H1 (cell line): ENCODE results near the gene REL.

ENCODE experiments used
- ATF3 ChIP-seq: IDR thresholded peaks from 2 replicates; pipeline ENCODE4 v1.6.1; 2011; ENCODE audit warnings: low read depth, mild to moderate bottlenecking, low read length; ENCODE audit not compliant: insufficient read depth
- CTBP2 ChIP-seq: IDR thresholded peaks from 2 replicates; pipeline ENCODE4 v1.7.0; 2011; ENCODE audit warnings: borderline replicate concordance, mild to moderate bottlenecking, moderate library complexity, mixed read lengths, low read length; ENCODE audit not compliant: insufficient read depth, insufficient read length
- CTCF ChIP-seq, 3 experiments: IDR thresholded peaks; 1 replicate in 2 of 3; 2 replicates in 1 of 3; pipeline versions ENCODE4 v1.5.1 to v1.6.1; 2011; ENCODE audit warnings: low read length in 3 of 3, mild to moderate bottlenecking in 3 of 3, inconsistent platforms in 2 of 3, low read depth in 1 of 3, moderate library complexity in 1 of 3; ENCODE audit not compliant: insufficient read depth in 1 of 3; ENCODE audit errors: control extremely low read depth in 1 of 3
- POLR2A ChIP-seq, 2 experiments: IDR thresholded peaks; 1 replicate in 1 of 2; 2 replicates in 1 of 2; pipeline ENCODE4 v1.6.1; 2011; ENCODE audit warnings: low read depth in 2 of 2, low read length in 2 of 2, mild to moderate bottlenecking in 2 of 2; ENCODE audit errors: control extremely low read depth in 1 of 2
- SUZ12 ChIP-seq: fragments of 200-600 bp; sonication (generic); IDR thresholded peaks from 2 replicates; pipeline ENCODE4 v1.6.1; 2012; ENCODE audit warnings: mild to moderate bottlenecking, inconsistent platforms, low read length, moderate library complexity, mixed read lengths

GRCh38 chr2:60868589-60869273 is 12.6 kb upstream of the REL start:
- no peak for TF ChIP-seq ATF3
- no peak for TF ChIP-seq CTCF (IDR thresholded peaks at IDR 0.05; ENCODE audit: control extremely low read depth in 1 of 3, insufficient read depth in 1 of 3, low read depth in 1 of 3, low read length in 3 of 3)
- TF ChIP-seq SUZ12, result no peak
- no peak for TF ChIP-seq POLR2A (IDR thresholded peaks at IDR 0.05; ENCODE audit: control extremely low read depth in 1 of 2, low read depth in 2 of 2, low read length in 2 of 2)
- TF ChIP-seq CTBP2, result no peak
